Colonic mucosa (tissue), 4 donors: ENCODE results near the gene CLDN8. TPM values are rescaled to one million over a fixed set of nuclear protein-coding genes. Genes with fewer than 3 reads are reported as not detected.

ENCODE experiments used
- DNase-seq: peaks from one replicate; pipeline ENCODE4 v3.0.0-alpha.2; 2020
- H3K27ac ChIP-seq: fragments of 200-600 bp; one replicate; pipeline ENCODE4 v1.8.0; 2021
- H3K27me3 ChIP-seq: fragments of 200-600 bp; one replicate; pipeline ENCODE4 v1.8.0; 2021
- H3K36me3 ChIP-seq: fragments of 200-600 bp; one replicate; pipeline ENCODE4 v1.8.0; 2021
- H3K4me1 ChIP-seq: fragments of 200-600 bp; one replicate; pipeline ENCODE4 v1.8.0; 2021; ENCODE audit warnings: mild to moderate bottlenecking
- H3K4me3 ChIP-seq: fragments of 200-600 bp; one replicate; pipeline ENCODE4 v1.8.0; 2021
- H3K9ac ChIP-seq, 2 donors: one replicate each; pipeline ENCODE4 v1.7.0; 2013; ENCODE audit warnings: control low read depth in 2 of 2, low read depth in 2 of 2, low read length in 2 of 2
- H3K9me3 ChIP-seq: fragments of 200-600 bp; one replicate; pipeline ENCODE4 v1.8.0; 2021
- intact Hi-C: fragments of 100-400 bp; cut with DNase I; formaldehyde crosslinking; loops from one replicate; pipeline ENCODE4 v1.14.1; 2022
- total RNA-seq, 2 donors: library from RNA; stranded (reverse); fragmentation: NEBNext Ultra II Directional in 1 of 2; extraction: Animal tissue kit (Norgen Biotek cat#: 25700) in 1 of 2; gene quantifications; one replicate each; pipeline ENCODE4 v1.2.1, GENCODE V29; 2021
- TF ChIP-seq, protein P1 (sequence below): fragments of 200-600 bp; IDR thresholded peaks from one replicate; pipeline ENCODE4 v1.8.0; 2022; ENCODE audit warnings: antibody characterized with exemption, mild to moderate bottlenecking
- donor health status: healthy.
- donor health status: DM: no; HTN: no; CAD: no.
- donor health status: DM: no; HTN: no; CAD: no.

CLDN8 gene
- total RNA-seq, 2 donors from 2014 or later = 21.3 to 32.6 TPM

DNA sequence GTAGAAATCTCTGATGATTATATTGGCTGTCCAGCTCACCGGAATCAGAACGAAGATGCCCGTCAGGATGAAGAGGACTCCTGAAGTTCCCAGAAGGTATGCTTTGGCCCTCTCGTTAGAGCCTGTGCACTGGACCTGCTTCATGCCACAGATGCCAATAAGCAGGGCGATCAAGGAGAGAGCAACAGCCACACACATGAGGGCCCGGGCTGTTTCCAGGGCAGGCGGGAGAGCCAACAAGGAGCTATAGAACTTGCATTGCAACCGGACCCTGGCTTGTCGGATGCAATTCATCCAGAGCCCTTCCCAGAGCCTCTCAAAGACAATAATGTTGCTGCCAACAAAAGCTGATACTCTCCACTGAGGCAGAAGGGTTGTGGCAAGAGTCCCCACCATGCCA lies 49.7 kb downstream of the CLDN8 start:
- intact Hi-C loops = no loop called here
- Histone ChIP-seq H3K4me1 (no peaks in the 10 kb centered on the region), H3K27me3 (no peaks in the 10 kb centered on the region), H3K4me3 (no peak overlapping the region), H3K36me3 (no peaks in the 10 kb centered on the region), H3K27ac (no peak overlapping the region), H3K9me3 (no peaks in the 10 kb centered on the region), H3K9ac (no peak overlapping the region)
- DNase-seq = no peak
- TF ChIP-seq, protein P1, sequence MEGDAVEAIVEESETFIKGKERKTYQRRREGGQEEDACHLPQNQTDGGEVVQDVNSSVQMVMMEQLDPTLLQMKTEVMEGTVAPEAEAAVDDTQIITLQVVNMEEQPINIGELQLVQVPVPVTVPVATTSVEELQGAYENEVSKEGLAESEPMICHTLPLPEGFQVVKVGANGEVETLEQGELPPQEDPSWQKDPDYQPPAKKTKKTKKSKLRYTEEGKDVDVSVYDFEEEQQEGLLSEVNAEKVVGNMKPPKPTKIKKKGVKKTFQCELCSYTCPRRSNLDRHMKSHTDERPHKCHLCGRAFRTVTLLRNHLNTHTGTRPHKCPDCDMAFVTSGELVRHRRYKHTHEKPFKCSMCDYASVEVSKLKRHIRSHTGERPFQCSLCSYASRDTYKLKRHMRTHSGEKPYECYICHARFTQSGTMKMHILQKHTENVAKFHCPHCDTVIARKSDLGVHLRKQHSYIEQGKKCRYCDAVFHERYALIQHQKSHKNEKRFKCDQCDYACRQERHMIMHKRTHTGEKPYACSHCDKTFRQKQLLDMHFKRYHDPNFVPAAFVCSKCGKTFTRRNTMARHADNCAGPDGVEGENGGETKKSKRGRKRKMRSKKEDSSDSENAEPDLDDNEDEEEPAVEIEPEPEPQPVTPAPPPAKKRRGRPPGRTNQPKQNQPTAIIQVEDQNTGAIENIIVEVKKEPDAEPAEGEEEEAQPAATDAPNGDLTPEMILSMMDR = no peak

DNA sequence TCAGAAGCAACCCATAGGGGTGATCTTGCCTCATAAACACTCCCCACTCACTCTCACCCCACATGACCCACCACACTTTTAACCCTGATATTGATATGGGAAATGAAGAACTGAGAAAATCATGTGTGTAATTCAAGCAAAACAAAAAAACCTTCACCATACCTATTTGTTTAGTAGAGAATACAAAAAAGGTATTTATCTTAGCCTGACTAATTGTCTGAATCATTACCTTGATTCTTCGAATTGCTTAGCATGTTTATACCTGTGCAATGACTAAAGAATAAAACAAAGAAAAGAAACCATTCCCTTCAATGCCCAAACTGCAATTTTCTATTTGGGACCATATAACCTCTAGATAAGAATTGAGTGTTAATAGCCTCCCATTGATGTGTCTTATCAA lies 51.1 kb downstream of the CLDN8 start:
- no peaks in the 10 kb centered on the region for H3K9me3 ChIP-seq
- intact Hi-C loops = no loop called here
- DNase-seq = no peak
- no peaks in the 10 kb centered on the region for H3K36me3 ChIP-seq
- no peaks in the 10 kb centered on the region for H3K4me1 ChIP-seq
- TF ChIP-seq, protein P1 = no peak
- H3K9ac ChIP-seq = no peak overlapping the region
- no peak overlapping the region for H3K27ac ChIP-seq
- no peak overlapping the region for H3K4me3 ChIP-seq
- no peaks in the 10 kb centered on the region for H3K27me3 ChIP-seq

Other genes with a start within 250 kb of the CLDN8 start
- gene CLDN17, start 49.3 kb downstream of the CLDN8 start, total RNA-seq = not detected
- not detected for gene KRTAP24-1, start 66.9 kb upstream of the CLDN8 start, total RNA-seq
- not detected for gene KRTAP25-1, start 73.4 kb upstream of the CLDN8 start, total RNA-seq
- gene KRTAP26-1, start 104.2 kb upstream of the CLDN8 start, total RNA-seq = not detected
- not detected for gene KRTAP27-1, start 121.6 kb upstream of the CLDN8 start, total RNA-seq
- gene KRTAP23-1, start 132.5 kb upstream of the CLDN8 start, total RNA-seq = not detected
- 1 to 10 TPM; 2.3 to 6.0 TPM for gene KRTAP13-2, start 156.2 kb upstream of the CLDN8 start, total RNA-seq
- not detected for gene KRTAP13-1, start 179.9 kb upstream of the CLDN8 start, total RNA-seq
- gene KRTAP13-3, start 209.8 kb upstream of the CLDN8 start, total RNA-seq = not detected
- not detected for gene KRTAP13-4, start 214.1 kb upstream of the CLDN8 start, total RNA-seq
- not detected for gene KRTAP15-1, start 224.2 kb upstream of the CLDN8 start, total RNA-seq